HCT116 (cell line): Measurements from ENCODE around the gene MYH7. TPM values are rescaled to one million over a fixed set of nuclear protein-coding genes. Genes with fewer than 3 reads are reported as not detected.

Experiments
- ATAC-seq: fragments of 200-7000 bp; cut with Tn5 transposase; 2 replicates; pipeline ENCODE4 v1.9.1; 2020; ENCODE audit warnings: mild to moderate bottlenecking, moderate library complexity
- BruUV-seq: library from RNA; stranded (reverse); fragments of 400-500 nt; replicated peaks from 2 replicates; lab custom pipeline; 2021; lab: Mats Ljungman, UMichigan
- CTCF ChIA-PET: fragments of 300-600 bp; sonication (Branson Sonifier 250); formaldehyde crosslinking; loops from one replicate; lab custom pipeline; 2021; ENCODE audit warnings: antibody characterized with exemption; lab: Charles Lee
- POLR2A ChIA-PET: fragments of 300-600, 350-600 bp; sonication (Branson Sonifier 250); formaldehyde crosslinking; loops from one replicate; lab custom pipeline; 2021; ENCODE audit warnings: antibody characterized with exemption; lab: Charles Lee
- RAD21 ChIA-PET, 2 experiments: fragments of 300-600 bp; sonication (Branson Sonifier 250); formaldehyde crosslinking; loops; one replicate each; lab custom pipeline; 2023; ENCODE audit warnings: low total read pairs in 2 of 2; ENCODE audit not compliant: uncharacterized antibody in 2 of 2, unreplicated experiment in 2 of 2, low non-redundant PET in 1 of 2; lab: Charles Lee
- DNase-seq: peaks from one replicate; pipeline ENCODE4 v3.0.0-alpha.2; 2010; ENCODE audit warnings: low read depth, low spot score
- H2AFZ ChIP-seq: fragments of 200-600 bp; shearing (Covaris generic), sonication (generic); 2 replicates; pipeline ENCODE4 v1.6.1; 2017; ENCODE audit warnings: low read depth, mixed run types, mixed read lengths, antibody characterized with exemption, low read length; ENCODE audit not compliant: poor library complexity, severe bottlenecking
- H3K27ac ChIP-seq: 2 replicates; pipeline ENCODE4 v1.5.1; 2012; ENCODE audit warnings: low read depth, low read length
- H3K27me3 ChIP-seq: fragments of 200-600 bp; sonication (generic); 2 replicates; pipeline ENCODE4 v1.6.1; 2016; ENCODE audit warnings: mixed run types, low read length, mixed read lengths; ENCODE audit not compliant: insufficient read depth
- H3K36me3 ChIP-seq, 2 experiments: fragments of 200-500 bp in 1 of 2; fragments of 200-600 bp in 1 of 2; sonication (Bioruptor generic) in 1 of 2; sonication (generic) in 1 of 2; 2 replicates each; pipeline versions ENCODE4 v1.5.1 to v1.6.1; 2014 to 2016; ENCODE audit warnings: low read length in 2 of 2, inconsistent platforms in 1 of 2, mixed read lengths in 1 of 2, mixed run types in 1 of 2; ENCODE audit not compliant: insufficient read depth in 2 of 2, control insufficient read depth in 1 of 2
- H3K4me1 ChIP-seq, 2 experiments: fragments of 200-600 bp in 1 of 2; sonication (generic) in 1 of 2; 2 replicates each; pipeline versions ENCODE4 v1.5.1 to v1.6.1; 2012 to 2017; ENCODE audit warnings: low read length in 2 of 2, inconsistent platforms in 1 of 2, mild to moderate bottlenecking in 1 of 2, mixed read lengths in 1 of 2, mixed run types in 1 of 2, moderate library complexity in 1 of 2; ENCODE audit not compliant: insufficient read depth in 2 of 2, control insufficient read depth in 1 of 2
- H3K4me2 ChIP-seq: fragments of 200-600 bp; sonication (generic); 2 replicates; pipeline ENCODE4 v1.6.1; 2017; ENCODE audit warnings: mixed run types, low read length, mixed read lengths
- H3K4me3 ChIP-seq, 2 experiments: fragments of 200-600 bp in 1 of 2; sonication (generic) in 1 of 2; replicated peaks in 1 of 2; 2 replicates each; pipeline ENCODE4 v1.5.1; 2011 to 2016; ENCODE audit warnings: low read length in 2 of 2, control low read depth in 1 of 2, low read depth in 1 of 2, mild to moderate bottlenecking in 1 of 2, mixed read lengths in 1 of 2, mixed run types in 1 of 2
- H3K79me2 ChIP-seq: fragments of 200-600 bp; sonication (generic); 2 replicates; pipeline ENCODE4 v1.6.1; 2017; ENCODE audit warnings: mild to moderate bottlenecking, mixed run types, low read length, moderate library complexity, mixed read lengths; ENCODE audit not compliant: insufficient read depth
- H3K9ac ChIP-seq: fragments of 200-600 bp; sonication (generic); 2 replicates; pipeline ENCODE4 v1.6.1; 2016; ENCODE audit warnings: low read length, mixed read lengths
- H3K9me2 ChIP-seq: fragments of 200-600 bp; sonication (generic), shearing (Covaris generic); 2 replicates; pipeline ENCODE4 v1.6.1; 2017; ENCODE audit warnings: mixed run types, mild to moderate bottlenecking, moderate library complexity; ENCODE audit not compliant: insufficient read depth
- H3K9me3 ChIP-seq, 2 experiments: fragments of 200-500 bp in 1 of 2; fragments of 200-600 bp in 1 of 2; sonication (Bioruptor generic) in 1 of 2; sonication (generic) in 1 of 2; 2 replicates each; pipeline ENCODE4 v1.6.1; 2014 to 2017; ENCODE audit warnings: low read length in 2 of 2, mixed read lengths in 2 of 2, inconsistent platforms in 1 of 2, low read depth in 1 of 2, mild to moderate bottlenecking in 1 of 2, mixed run types in 1 of 2, moderate library complexity in 1 of 2; ENCODE audit not compliant: control insufficient read depth in 1 of 2, insufficient read depth in 1 of 2
- H4K20me1 ChIP-seq: fragments of 200-600 bp; sonication (generic), shearing (Covaris generic); 2 replicates; pipeline ENCODE4 v1.6.1; 2017; ENCODE audit warnings: mixed run types, mild to moderate bottlenecking, moderate library complexity; ENCODE audit not compliant: insufficient read depth
- CTCF ChIP-seq, 3 experiments: fragments of 200-600 bp in 1 of 3; sonication (generic) in 1 of 3; IDR thresholded peaks in 2 of 3; conservative IDR thresholded peaks in 1 of 3; 2 replicates each; pipeline ENCODE4 v1.5.1; 2012 to 2017; ENCODE audit warnings: low read depth in 2 of 3, low read length in 2 of 3, antibody characterized with exemption in 1 of 3, borderline replicate concordance in 1 of 3, control low read depth in 1 of 3, mild to moderate bottlenecking in 1 of 3, mixed read lengths in 1 of 3, mixed run types in 1 of 3, moderate library complexity in 1 of 3; ENCODE audit not compliant: insufficient read depth in 1 of 3
- EZH2 ChIP-seq: fragments of 200-600 bp; sonication (generic); IDR thresholded peaks from 2 replicates; pipeline ENCODE4 v1.6.1; 2017; ENCODE audit warnings: antibody characterized with exemption, mixed run types
- RAD21 ChIP-seq: IDR thresholded peaks from 2 replicates; pipeline ENCODE4 v1.6.1; 2012; ENCODE audit warnings: low read depth, mild to moderate bottlenecking
- REST ChIP-seq: IDR thresholded peaks from 2 replicates; pipeline ENCODE4 v1.6.1; 2012; ENCODE audit warnings: low read depth
- SIN3A ChIP-seq: IDR thresholded peaks from 2 replicates; pipeline ENCODE4 v1.6.1; 2012; ENCODE audit warnings: low read depth
- ZFX ChIP-seq: fragments of 450-650 bp; IDR thresholded peaks from 2 replicates; pipeline ENCODE4 v1.6.1; 2017
- ZNF274 ChIP-seq: fragments of 200-500 bp; sonication (Bioruptor generic); IDR thresholded peaks from 2 replicates; pipeline ENCODE4 v1.6.1; 2014; ENCODE audit warnings: mild to moderate bottlenecking, low read depth, low read length, inconsistent platforms
- intact Hi-C: fragments of 100-400 bp; cut with micrococcal nuclease; formaldehyde crosslinking; loops from 2 replicates; pipeline ENCODE4 v1.10.0; 2022
- total RNA-seq: library from RNA; stranded (reverse); gene quantifications from one replicate; pipeline ENCODE4 v1.2.1, GENCODE V29; 2021; ENCODE audit not compliant: unreplicated experiment

The MYH7 gene
- total RNA-seq, 1 experiment from 2014 or later: not detected

GRCh38 chr14:23379366-23380196, 55.9 kb downstream of the MYH7 start:
- POLR2A ChIA-PET: interaction anchor here (0.8 to 1.3 kb wide), 2 partner anchors 54 to 256 kb away, joined by 3 read pairs; no protein-coding TSS in a partner anchor
- H3K27me3 ChIP-seq: 0 out of 2 replicates have a peak, but pooled peaks cover 6% of the 10 kb centered on the region
- CTCF ChIA-PET: interaction anchor here (0.6 to 3.1 kb wide), 24 partner anchors 9 to 317 kb away, joined by 3 to 24 read pairs (median 4); partner anchors contain the start of genes PABPN1 and SLC22A17
- no peak overlapping the region for H3K9ac ChIP-seq
- intact Hi-C loops: loop anchor here (1.0 to 5.0 kb wide), 3 partner anchors 51 to 257 kb away; no protein-coding TSS in a partner anchor
- H3K4me1 ChIP-seq: no peaks in the 10 kb centered on the region
- H3K27ac ChIP-seq: no peak overlapping the region
- peak; percentile 40 for DNase-seq
- BruUV-seq: no TSS peak
- no peak overlapping the region for H3K4me2 ChIP-seq
- no peaks in the 10 kb centered on the region for H3K36me3 ChIP-seq
- no peak overlapping the region for H2AFZ ChIP-seq
- peak; percentile 96 for ATAC-seq
- H3K9me2 ChIP-seq: no peaks in the 10 kb centered on the region
- RAD21 ChIA-PET: interaction anchor here (1.5 to 1.6 kb wide), 2 partner anchors 19 to 53 kb away, joined by 6 to 8 read pairs; no protein-coding TSS in a partner anchor
- H3K79me2 ChIP-seq: no peaks in the 10 kb centered on the region
- no peak overlapping the region for H3K4me3 ChIP-seq
- no peaks in the 10 kb centered on the region for H3K9me3 ChIP-seq
- no peaks in the 10 kb centered on the region for H4K20me1 ChIP-seq
- TF ChIP-seq SIN3A: no peak
- TF ChIP-seq CTCF (IDR thresholded peaks at IDR 0.05 in 2 of 3, conservative IDR thresholded peaks at IDR 0.05 in 1 of 3; ENCODE audit: borderline replicate concordance in 1 of 3, insufficient read depth in 1 of 3, low read depth in 2 of 3, low read length in 2 of 3): peak; percentile 90 to 99 (median 98)
- TF ChIP-seq REST: no peak
- peak; percentile 93 for TF ChIP-seq RAD21
- no peak for TF ChIP-seq ZNF274
- no peak for TF ChIP-seq EZH2
- no peak for TF ChIP-seq ZFX
